GM19043 (cell line): Measurements from ENCODE around the gene IPO9.
"Not testable (repeated sequence)": the region's sequence is repeated elsewhere in the genome, so short reads cannot be mapped to it uniquely, and the experiment has no call there.

Experiments
- ATAC-seq: cut with Tn5 transposase; IDR thresholded peaks from one replicate; pipeline ENCODE4 v1.9.1; 2021; ENCODE audit warnings: low read depth; ENCODE audit not compliant: unreplicated experiment

Gene IPO9

DNA sequence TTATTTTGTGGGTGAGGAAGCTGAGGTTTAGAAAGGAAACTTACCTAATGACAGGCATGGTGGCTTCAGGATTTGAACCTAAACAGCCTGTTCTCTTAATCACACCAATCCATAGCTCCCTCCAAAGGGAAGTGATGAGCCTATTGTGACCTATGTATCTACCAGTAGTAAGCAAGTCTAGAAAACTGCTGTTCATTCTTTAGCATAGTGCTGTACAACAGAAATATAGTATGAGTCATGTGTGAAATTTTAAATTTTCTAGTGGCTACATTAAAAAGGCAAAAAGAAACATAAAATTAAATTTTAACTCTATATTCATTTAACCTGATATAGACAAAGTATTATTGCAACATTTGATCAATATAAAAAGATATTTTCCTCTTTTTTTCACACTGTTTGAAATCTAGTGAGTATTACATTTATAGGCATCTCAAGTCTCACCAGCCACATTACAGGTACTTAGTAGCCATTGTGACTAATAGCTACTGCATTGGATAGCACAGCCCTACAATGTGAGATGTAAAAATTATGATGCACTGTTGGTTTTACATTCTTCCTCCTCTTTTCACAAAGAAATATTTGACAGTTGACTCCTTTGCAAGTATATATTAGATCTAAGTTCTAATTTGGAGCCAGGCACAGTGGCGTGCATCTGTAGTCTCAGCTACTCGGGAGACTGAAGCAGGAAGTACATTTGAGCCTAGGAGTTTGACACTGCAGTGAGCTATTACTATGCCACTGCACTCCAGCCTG lies 16.6 kb downstream of the IPO9 start:
- ATAC-seq: no peak

DNA sequence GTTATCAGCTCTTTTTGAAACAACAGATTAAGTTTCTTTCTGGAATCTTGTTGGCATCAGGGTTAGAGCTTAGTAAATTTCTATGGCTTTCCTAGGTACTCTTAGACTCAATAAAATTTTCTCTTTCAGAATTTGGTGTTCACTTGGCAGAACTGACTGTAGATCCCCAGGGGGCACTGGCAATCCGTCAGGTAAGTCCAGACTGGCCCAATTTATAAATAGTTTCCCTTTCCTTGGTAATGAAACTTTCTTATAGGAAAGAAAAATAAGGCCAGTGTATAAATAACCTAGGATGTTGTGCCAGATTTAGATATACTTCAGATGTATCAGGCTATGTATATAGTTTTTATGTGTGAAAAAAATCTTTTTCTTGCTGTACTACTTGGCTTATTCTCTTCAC lies 18.2 kb downstream of the IPO9 start:
- no peak for ATAC-seq

DNA sequence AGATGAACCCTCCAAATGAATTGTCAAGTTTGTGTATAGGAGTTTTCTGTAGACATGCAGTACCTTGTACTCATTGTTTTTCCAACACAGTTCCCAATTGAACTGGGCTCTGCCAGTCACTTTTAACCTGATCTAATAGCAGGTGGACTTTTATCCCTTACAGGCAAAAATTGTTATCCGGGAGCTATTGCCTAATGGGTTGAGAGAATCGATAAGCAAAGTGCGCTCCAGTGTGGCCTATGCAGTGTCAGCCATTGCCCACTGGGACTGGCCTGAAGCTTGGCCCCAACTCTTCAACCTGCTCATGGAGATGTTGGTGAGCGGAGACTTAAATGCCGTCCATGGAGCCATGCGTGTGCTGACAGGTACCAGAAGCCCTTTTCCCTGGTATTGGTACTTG lies 19.3 kb downstream of the IPO9 start:
- no peak for ATAC-seq

DNA sequence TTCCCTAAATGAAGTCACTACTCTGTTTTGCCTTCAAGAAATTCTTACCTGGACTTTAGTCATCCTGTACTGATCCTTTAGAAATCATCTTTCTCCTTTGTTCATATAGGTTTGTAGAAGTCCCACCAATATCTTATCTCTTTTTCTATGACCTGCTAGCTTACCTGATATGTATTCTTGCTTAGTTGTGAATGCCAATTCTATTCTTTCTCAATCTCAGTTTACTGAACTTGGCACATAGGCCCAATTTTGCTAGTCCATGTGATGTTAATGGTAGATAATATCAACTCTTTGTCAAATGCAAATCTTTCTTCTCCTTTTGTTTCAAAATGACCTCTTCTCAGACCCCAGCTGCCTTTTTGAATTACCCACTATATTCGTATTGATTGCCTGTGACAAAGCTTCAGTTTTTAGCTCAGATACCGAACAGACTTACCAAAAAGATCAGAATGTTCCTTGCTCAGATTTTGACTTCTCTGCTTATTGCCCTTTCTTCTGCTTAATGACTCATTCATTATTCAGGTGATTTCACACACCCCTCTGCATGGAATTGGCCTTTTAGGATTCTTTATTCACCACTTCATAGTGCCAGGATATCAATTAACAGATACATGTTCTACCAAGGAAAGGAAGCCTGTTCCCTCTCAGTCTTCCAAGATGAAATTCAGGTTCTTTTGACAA lies 20.6 kb downstream of the IPO9 start:
- no peak for ATAC-seq

DNA sequence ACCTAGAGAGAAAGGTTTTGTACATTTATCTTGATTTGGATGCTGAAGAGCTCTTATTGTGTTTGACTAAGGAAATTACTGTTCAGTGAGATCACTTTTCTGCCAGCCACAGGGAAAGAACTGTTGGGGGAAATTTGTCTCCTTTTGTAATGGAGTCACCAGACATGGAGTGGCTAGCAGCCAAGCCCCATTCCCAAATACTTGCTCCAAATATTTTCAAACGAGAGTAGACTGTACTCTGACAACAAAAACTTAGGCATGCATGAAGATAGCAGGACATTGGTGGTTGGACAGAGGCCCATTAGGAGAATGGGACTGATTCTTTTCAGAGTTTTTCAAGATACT lies 21.1 kb downstream of the IPO9 start:
- ATAC-seq: no peak

DNA sequence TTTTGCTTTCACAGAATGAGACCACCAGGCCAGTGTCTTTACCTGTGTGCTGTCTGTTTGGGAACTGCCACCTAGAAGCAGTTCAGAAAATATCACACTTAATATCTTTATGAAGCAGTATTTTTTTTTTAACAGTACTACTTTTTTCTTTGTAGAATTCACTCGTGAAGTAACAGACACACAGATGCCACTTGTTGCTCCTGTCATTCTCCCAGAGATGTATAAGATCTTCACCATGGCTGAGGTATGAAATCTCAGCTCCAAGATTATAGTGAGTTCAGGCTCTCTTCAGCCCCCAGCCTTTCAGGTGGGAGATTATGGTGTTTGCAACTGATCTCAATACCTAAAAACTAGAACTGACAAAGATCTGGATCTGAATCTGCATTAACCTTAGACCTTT lies 23.0 kb downstream of the IPO9 start:
- ATAC-seq: no peak

DNA sequence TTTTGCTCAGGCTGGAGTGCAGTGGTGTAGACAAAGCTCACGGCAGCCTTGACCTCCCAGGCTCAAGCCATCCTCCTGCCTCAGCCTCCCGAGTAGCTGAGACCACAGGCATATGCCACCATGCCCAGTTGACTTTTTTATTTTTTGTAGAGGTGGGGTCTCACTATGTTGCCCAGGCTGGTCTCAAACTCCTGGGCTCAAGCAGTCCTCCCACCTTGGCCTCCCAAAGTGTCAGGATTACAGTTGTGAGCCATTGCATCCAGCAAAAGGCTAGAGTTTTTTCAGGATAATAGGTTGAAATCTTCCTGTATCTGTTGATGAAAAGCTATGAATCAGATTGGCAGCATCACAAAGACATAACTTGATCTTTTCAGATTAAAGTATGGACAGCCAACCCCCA lies 27.8 kb downstream of the IPO9 start:
- not testable (repeated sequence) for ATAC-seq

DNA sequence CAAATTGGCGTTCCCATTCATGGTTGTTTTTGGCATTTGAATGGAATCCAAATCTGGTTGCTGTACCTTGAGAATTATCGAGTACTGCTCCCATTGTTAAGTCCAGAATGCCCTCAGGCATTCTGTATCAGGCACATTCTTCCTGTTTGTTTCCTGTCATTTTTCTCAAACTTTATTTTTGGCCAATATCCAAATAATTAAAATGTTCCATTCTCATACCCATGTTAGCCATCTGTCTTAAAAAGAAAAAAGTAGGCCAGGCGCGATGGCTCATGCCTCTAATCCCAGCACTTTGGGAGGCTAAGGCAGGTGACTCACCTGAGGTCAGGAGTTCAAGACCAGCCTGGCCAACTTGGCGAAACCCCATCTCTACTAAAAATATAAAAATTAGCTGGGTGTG lies 30.5 kb downstream of the IPO9 start:
- ATAC-seq: no peak

DNA sequence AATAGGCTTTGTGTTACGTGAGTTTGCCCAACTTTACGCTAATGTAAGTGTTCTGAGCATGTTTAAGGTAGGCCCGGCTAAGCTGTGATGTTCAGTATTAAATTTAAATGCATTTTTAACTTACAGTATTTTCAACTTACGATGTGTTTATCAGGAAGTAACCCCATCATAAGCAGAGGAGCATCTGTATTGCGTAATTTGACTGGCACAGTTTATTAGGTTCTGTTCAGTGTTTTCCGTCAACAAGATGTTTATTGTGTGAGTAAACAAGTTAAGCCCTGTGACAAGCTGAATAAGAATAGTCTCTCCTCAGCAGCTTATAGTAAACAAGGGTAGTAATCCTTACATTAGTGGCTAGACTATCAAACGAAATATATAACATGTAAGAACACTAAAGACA lies 32.5 kb downstream of the IPO9 start:
- no peak for ATAC-seq

DNA sequence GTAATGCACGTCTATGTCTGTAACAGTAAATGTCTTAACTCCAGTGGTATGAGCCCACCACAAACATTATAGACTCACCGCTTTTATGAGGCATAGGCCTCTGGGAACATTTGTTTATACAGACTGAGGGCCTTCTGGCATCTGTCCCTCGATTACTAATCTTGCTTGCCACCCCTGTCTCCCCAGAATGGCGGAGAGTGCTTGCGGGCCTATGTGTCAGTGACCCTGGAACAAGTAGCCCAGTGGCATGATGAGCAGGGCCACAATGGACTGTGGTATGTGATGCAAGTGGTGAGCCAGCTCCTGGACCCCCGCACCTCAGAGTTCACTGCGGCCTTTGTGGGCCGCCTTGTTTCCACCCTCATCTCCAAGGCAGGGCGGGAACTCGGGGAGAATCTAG lies 41.4 kb downstream of the IPO9 start:
- ATAC-seq: no peak

DNA sequence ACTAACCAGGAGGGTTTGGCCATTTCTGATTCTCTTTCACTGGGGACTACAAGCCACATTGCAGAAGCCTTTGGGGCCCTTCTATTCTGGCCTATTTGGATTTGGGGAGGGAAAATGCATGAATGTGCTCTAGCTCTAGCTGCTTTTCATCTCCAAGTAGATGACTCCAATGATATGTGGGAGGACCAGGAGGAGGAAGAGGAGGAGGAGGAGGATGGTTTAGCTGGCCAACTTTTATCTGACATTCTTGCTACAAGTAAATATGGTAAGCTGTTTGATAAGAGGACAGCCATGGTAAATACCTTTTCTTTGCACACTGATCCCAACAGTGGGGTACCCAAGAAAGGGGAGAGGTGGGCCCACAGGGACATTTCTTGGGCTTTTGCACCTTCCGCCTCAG lies 45.7 kb downstream of the IPO9 start:
- ATAC-seq: no peak

DNA sequence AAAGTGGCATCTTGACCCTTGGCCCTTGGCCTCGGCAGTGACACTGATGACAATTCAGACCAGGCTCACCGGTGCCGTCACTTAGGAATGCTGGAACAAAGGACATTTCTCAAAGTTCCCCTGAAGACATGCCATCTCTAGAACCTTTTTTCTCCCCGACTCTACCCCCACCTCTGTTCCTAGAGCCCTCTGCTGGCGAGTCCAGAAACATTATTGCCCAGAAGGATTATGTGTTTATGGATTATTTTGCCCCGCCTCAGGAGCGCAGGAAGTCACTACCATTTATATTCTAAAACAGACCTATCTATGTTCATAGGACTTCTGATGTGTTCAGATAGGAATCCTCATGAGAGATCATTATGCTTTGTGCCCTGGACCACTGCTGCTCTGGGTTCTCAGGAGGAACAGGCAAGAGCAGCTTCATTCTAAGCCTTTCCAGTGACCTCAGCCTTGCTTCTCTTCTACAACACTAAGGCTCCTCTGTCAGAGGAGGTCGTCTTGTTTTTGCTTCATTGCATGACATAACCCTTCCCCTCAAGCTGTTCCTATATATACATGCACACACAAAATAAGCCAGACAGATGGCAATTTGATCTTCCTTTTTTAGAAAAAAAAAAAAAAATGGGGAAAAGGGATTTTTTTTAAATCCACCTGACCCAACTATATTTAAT lies 47.3 kb downstream of the IPO9 start:
- no peak for ATAC-seq

DNA sequence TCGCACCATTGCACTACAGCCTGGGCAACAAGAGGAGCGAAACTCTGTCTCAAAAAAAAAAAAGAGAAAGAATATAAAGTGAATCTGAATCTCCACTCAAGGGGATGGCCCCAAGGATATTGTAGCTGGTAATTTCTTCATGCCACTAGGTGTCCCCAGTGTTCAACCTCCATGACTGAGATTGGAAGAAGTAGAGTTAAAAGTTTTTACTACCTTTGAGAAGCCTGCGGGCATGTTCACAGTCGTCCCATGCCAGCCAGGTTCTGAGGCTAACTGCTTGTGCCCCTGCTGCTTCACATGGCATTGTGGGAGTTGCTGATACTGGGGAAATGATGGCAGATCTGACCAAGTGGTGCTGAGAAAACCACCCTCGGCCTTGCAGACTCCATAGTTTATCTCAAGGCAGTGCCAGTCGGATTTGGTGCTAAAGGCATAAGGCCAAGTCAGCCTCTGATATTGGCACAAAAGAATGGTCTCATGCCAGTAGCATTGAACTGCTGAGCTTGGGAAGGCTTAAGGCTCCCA lies 49.0 kb downstream of the IPO9 start:
- no peak for ATAC-seq

DNA sequence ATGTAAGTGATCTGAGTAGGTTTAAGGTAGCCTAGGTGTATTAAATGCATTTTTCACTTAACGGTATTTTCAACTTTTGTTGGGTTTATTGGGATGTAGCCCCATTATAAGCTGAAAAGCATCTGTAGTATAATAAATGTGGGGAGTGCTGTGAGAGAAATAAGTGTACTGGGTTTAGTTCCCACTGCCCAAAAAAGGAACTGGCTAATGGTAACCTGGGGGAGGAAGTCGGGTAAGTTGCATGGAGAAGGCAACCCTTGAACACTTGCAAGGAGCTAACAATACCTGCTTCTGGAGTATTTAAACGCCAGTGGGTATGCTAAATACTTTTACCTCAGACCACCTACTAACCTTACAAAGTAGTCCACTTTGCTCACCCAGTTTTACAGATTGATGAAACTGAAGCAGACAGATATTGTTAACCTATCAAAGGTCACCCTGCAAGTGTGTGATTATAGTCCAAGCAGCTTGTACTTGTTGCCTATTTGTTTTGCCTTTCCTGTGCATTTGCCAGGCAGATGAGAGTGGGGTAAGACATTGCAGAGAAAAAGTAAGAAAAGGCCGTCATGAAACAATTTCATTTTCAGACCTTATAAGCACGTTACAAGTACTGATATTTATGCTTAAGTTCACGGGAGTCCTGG lies 52.1 kb downstream of the IPO9 start:
- ATAC-seq: no peak

DNA sequence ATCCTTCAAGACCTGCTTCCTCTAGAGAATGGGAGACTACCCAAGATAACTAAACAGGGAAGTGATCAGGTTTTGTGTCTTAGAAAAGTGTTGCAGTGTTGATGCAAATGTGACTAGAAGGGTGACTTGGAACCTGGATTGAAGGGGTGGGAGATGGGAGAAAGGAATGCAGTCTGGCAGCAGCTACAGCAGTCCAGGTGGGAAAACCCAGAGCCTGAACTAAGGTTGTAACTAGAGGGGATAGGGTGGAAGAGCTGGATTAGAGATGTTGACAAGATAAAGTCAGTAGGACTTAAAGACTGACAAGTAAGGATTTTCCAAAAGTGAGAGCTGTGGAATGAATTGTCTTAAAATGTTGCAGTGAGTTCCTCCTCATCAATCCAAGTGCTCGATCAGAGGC lies 52.7 kb downstream of the IPO9 start:
- ATAC-seq: no peak

DNA sequence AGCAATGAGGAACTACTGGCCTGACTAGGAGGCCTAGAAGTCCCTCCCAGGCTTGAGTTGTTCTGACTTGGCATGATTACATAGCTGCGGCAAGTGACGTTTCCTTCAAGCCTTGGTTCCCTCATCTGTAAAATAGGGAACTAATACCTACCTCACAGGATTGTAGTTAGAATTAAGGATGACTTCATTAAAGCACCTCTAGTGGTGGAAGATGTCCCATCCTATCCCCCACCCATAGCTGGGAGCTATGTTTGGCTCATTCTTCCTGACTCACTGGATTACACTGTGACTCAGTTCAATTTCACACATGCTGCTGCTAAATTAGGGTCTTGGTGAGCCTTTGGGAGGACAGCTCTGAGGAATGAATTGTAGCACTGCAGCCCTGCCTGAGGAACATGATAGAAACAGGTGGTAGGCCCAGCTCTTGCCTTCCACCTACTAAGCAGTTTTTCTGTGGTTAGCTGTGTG lies 53.7 kb downstream of the IPO9 start:
- ATAC-seq: no peak

DNA sequence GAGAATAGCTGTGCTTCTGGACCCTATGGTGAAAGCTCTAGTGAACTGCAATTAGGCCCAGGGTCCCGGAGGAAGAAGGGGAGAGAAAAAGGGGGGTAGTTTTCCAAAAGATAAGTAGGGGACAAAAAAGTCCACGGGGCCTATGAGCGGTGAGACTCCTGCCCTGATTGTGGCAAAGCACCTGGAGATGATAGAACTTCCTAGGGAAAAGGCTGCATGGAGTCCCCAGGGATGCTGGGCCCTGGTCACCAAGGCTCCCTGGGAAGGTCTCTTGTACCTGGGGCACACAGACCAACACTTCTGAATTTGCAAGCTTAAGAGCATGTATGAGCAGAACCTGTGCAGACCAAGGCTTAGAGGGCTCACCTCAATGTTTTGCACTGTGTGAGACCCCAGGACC lies 54.3 kb downstream of the IPO9 start:
- ATAC-seq: no peak

DNA sequence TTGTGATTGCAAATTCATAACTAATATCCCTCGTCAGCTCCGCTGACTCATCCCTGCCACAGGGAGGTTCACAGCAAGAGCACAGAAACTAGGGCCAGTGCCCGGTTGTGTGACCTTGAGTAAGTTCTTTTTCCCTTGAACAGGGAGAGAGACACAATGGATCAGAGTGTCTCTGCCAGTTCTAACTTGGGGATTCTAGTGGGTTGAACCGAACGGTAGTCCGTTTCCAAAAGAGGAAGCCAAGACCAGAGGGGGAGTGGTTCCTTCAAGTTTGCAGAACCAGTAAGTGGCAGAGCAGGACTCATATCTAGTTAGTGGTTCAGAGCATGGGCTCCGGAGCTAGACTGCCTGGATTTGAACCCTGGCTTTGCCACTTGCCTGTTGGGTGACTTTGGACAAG lies 54.8 kb downstream of the IPO9 start:
- ATAC-seq: no peak

DNA sequence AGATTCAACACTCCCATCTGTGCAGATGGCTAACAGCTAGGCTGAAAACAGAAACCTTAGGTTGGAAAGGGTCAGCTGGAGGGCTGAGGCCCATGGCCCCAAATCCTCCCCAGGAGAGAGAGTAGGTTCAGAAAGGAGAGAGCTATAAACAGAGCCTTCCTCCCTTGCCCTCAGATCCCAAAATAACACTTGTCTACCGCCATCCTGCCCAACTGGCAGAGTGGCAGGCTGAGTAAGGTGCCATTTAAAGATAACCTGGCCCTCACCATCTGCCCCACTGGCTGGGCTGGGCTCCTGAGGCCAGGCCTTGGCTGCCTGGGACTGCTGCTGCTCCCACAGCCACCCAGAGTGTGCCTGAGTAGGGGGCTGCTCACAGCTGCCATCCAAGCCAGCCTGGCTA lies 55.5 kb downstream of the IPO9 start:
- no peak for ATAC-seq

DNA sequence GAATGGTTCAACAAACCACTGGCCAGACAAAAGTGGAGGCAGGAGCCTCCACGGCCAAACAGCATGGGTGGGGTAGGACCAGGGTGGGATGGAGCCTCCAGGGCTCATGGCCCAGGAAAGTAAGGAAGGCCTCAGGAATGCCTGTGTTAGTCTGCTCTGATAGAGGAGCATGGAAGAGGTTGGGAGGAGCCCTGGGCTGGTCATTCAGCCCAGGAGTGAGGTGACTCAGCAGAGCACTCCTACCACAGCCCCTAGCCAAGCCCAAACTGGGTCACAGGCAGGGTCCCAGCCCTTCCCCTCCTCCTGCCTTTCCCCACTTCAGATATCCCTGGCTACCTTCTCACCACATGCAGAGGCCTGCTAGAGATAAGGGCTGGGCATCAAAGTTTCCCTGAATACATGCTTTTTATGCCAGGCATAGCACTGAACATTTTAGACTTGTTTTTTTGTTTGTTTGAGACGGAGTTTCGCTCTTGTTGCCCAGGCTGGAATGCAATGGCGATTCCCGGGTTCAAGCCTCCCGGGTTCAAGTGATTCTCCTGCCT lies 56.6 kb downstream of the IPO9 start:
- no peak for ATAC-seq
